ENCODE results near the gene RAP2C.
"Not testable (repeated sequence)": the region's sequence is repeated elsewhere in the genome, so short reads cannot be mapped to it uniquely, and the experiment has no call there.

The RAP2C gene

GRCh38 chrX:132165651-132166050, 53.6 kb downstream of the RAP2C start:
- Histone ChIP-seq H3K36me3 (ENCODE audit: insufficient read depth, low read length) (no peaks in the 10 kb centered on the region), H3K4me2 (ENCODE audit: low read length) (no peak overlapping the region)

GRCh38 chrX:132165005-132165404, 54.2 kb downstream of the RAP2C start:
- H3K4me3 ChIP-seq (ENCODE audit: low read length): no peak overlapping the region
- H3K36me3 ChIP-seq (ENCODE audit: insufficient read depth, low read length): no peaks in the 10 kb centered on the region
- no peak overlapping the region for H3K4me2 ChIP-seq (ENCODE audit: low read length)
- H3K9me3 ChIP-seq (replicated peaks; ENCODE audit: low read length): no peaks in the 10 kb centered on the region
- peaks cover 8% of the 10 kb centered on the region for H3K27me3 ChIP-seq (ENCODE audit: control insufficient read depth, insufficient read depth, low read length)
- H3K9ac ChIP-seq (ENCODE audit: low read depth, low read length): no peak overlapping the region
- no peaks in the 10 kb centered on the region for H3K4me1 ChIP-seq (ENCODE audit: control insufficient read depth, insufficient read depth, low read length)

More at GRCh38 chrX:132165651-132166050, 53.6 kb downstream of the RAP2C start:
- Histone ChIP-seq H3K9ac (ENCODE audit: low read depth, low read length) (no peak overlapping the region), H3K4me1 (ENCODE audit: control insufficient read depth, insufficient read depth, low read length) (no peaks in the 10 kb centered on the region), H3K9me3 (replicated peaks; ENCODE audit: low read length) (no peaks in the 10 kb centered on the region), H3K27me3 (ENCODE audit: control insufficient read depth, insufficient read depth, low read length) (peaks cover 9% of the 10 kb centered on the region), H3K4me3 (ENCODE audit: low read length) (no peak overlapping the region)

GRCh38 chrX:132163094-132163493, 56.2 kb downstream of the RAP2C start:
- not testable (repeated sequence) for H3K36me3 ChIP-seq (ENCODE audit: insufficient read depth, low read length)

GRCh38 chrX:132153166-132153565, 66.1 kb downstream of the RAP2C start:
- Histone ChIP-seq H3K4me2 (ENCODE audit: low read length) (no peak overlapping the region), H3K27me3 (ENCODE audit: control insufficient read depth, insufficient read depth, low read length) (peaks cover 34% of the 10 kb centered on the region), H3K36me3 (ENCODE audit: insufficient read depth, low read length) (no peaks in the 10 kb centered on the region), H3K9me3 (replicated peaks; ENCODE audit: low read length) (no peaks in the 10 kb centered on the region), H3K9ac (ENCODE audit: low read depth, low read length) (no peak overlapping the region), H3K4me3 (ENCODE audit: low read length) (no peak overlapping the region), H3K4me1 (ENCODE audit: control insufficient read depth, insufficient read depth, low read length) (no peaks in the 10 kb centered on the region)

More at GRCh38 chrX:132163094-132163493, 56.2 kb downstream of the RAP2C start:
- not testable (repeated sequence) for H3K4me2 ChIP-seq (ENCODE audit: low read length); H3K4me3 ChIP-seq (ENCODE audit: low read length); H3K9me3 ChIP-seq (replicated peaks; ENCODE audit: low read length); H3K9ac ChIP-seq (ENCODE audit: low read depth, low read length); H3K4me1 ChIP-seq (ENCODE audit: control insufficient read depth, insufficient read depth, low read length); H3K27me3 ChIP-seq (ENCODE audit: control insufficient read depth, insufficient read depth, low read length)
